GM12878 (cell line): Measurements from ENCODE around the gene SRRM5. TPM values are rescaled to one million over a fixed set of nuclear protein-coding genes. Genes with fewer than 3 reads are reported as not detected.

Source experiments
- ATAC-seq: fragments of 200-7000 bp; cut with Tn5 transposase; 3 replicates; pipeline ENCODE4 v1.9.1; 2020; ENCODE audit warnings: mild to moderate bottlenecking, moderate library complexity
- BruUV-seq: library from RNA; stranded (reverse); fragments of 400-500 nt; replicated peaks from 2 replicates; lab custom pipeline; 2021; lab: Mats Ljungman, UMichigan
- CTCF ChIA-PET: fragments of 300-600 bp; sonication (Branson Sonifier 250); formaldehyde crosslinking; extraction: SDS; loops from one replicate; lab custom pipeline; 2021; ENCODE audit warnings: inconsistent platforms; lab: Yijun Ruan, JAX
- POLR2A ChIA-PET: fragments of 350-600 bp; formaldehyde crosslinking; extraction: SDS; loops from one replicate; lab custom pipeline; 2021; ENCODE audit warnings: inconsistent platforms; lab: Charles Lee
- RAD21 ChIA-PET: fragments of 300-600 bp; sonication (Branson Sonifier 250); formaldehyde crosslinking; loops from one replicate; lab custom pipeline; 2023; ENCODE audit warnings: antibody characterized with exemption; ENCODE audit not compliant: unreplicated experiment; lab: Charles Lee
- SMC1A ChIA-PET: fragments of 300-600 bp; sonication (Branson Sonifier 250); formaldehyde crosslinking; loops from one replicate; lab custom pipeline; 2023; ENCODE audit not compliant: unreplicated experiment, uncharacterized antibody; lab: Charles Lee
- DNase-seq: peaks from one replicate; pipeline ENCODE4 v3.0.0-alpha.2; 2011; ENCODE audit warnings: low read depth, low spot score
- FAIRE-seq: peaks from 3 replicates; lab custom pipeline; 2011; peaks lifted over from hg19 to GRCh38; lab: Jason Lieb, UNC
- H2AFZ ChIP-seq: 2 replicates; pipeline ENCODE4 v1.6.0; 2011; ENCODE audit warnings: low read depth, low read length, control low read depth; ENCODE audit not compliant: control insufficient read depth
- H3K27ac ChIP-seq: 2 replicates; pipeline ENCODE4 v1.5.1; 2011; ENCODE audit warnings: control low read depth; ENCODE audit not compliant: control insufficient read depth, insufficient read depth
- H3K27me3 ChIP-seq, 2 experiments: replicated peaks in 1 of 2; 2 replicates each; pipeline versions ENCODE4 v1.6.0 to v1.6.1; 2011; ENCODE audit warnings: low read length in 1 of 2; ENCODE audit not compliant: control insufficient read depth in 2 of 2, insufficient read depth in 2 of 2
- H3K36me3 ChIP-seq, 2 experiments: 2 replicates each; pipeline ENCODE4 v1.5.1; 2011; ENCODE audit warnings: low read length in 1 of 2; ENCODE audit not compliant: control insufficient read depth in 2 of 2, insufficient read depth in 2 of 2
- H3K4me1 ChIP-seq: 2 replicates; pipeline ENCODE4 v1.6.1; 2011; ENCODE audit warnings: mild to moderate bottlenecking, low read length, moderate library complexity, mixed read lengths; ENCODE audit not compliant: control insufficient read depth, insufficient read depth
- H3K4me2 ChIP-seq: 2 replicates; pipeline ENCODE4 v1.6.0; 2011; ENCODE audit warnings: control low read depth; ENCODE audit not compliant: control insufficient read depth, insufficient read depth
- H3K4me3 ChIP-seq: fragments of 200-600 bp; sonication (generic); 2 replicates; pipeline ENCODE4 v1.5.1; 2016
- H3K79me2 ChIP-seq: 2 replicates; pipeline ENCODE4 v1.6.0; 2011; ENCODE audit warnings: low read length; ENCODE audit not compliant: control insufficient read depth, insufficient read depth
- H3K9ac ChIP-seq: 2 replicates; pipeline ENCODE4 v1.8.0; 2011; ENCODE audit warnings: low read length, control low read depth, mixed read lengths; ENCODE audit not compliant: control insufficient read depth, insufficient read depth
- H3K9me3 ChIP-seq: replicated peaks from 3 replicates; pipeline ENCODE4 v1.5.1; 2011; ENCODE audit warnings: mild to moderate bottlenecking, low read length; ENCODE audit not compliant: control insufficient read depth, insufficient read depth
- H4K20me1 ChIP-seq: 2 replicates; pipeline ENCODE4 v1.6.0; 2011; ENCODE audit not compliant: control insufficient read depth, insufficient read depth
- BRCA1 ChIP-seq: IDR thresholded peaks from 2 replicates; pipeline ENCODE4 v1.6.1; 2011; ENCODE audit warnings: low read depth, low read length, improper control_type of control experiment
- CREM ChIP-seq: IDR thresholded peaks from 2 replicates; pipeline ENCODE4 v1.6.1; 2014; ENCODE audit warnings: antibody characterized with exemption, low read depth
- HDAC6 ChIP-seq: fragments of 200-600 bp; sonication (generic); IDR thresholded peaks from one replicate; pipeline ENCODE4 v1.8.0; 2017; ENCODE audit warnings: antibody characterized with exemption; ENCODE audit not compliant: unreplicated experiment
- JUNB ChIP-seq: IDR thresholded peaks from 2 replicates; pipeline ENCODE4 v1.6.1; 2016; ENCODE audit warnings: antibody characterized with exemption, mild to moderate bottlenecking
- MTA2 ChIP-seq: fragments of 450-650 bp; IDR thresholded peaks from 2 replicates; pipeline ENCODE4 v1.6.1; 2016; ENCODE audit warnings: low read depth, mild to moderate bottlenecking, moderate library complexity
- NR2C2 ChIP-seq: IDR thresholded peaks from 2 replicates; pipeline ENCODE4 v1.6.1; 2011; ENCODE audit warnings: borderline replicate concordance, low read depth; ENCODE audit not compliant: control insufficient read depth, insufficient read length
- ZNF207 ChIP-seq: fragments of 450-650 bp; IDR thresholded peaks from 2 replicates; pipeline ENCODE4 v1.6.1; 2014; ENCODE audit warnings: antibody characterized with exemption, mild to moderate bottlenecking, borderline replicate concordance
- ZSCAN29 ChIP-seq: fragments of 450-650 bp; IDR thresholded peaks from 2 replicates; pipeline ENCODE4 v1.6.1; 2017; ENCODE audit warnings: mild to moderate bottlenecking, moderate library complexity
- WGBS: methylation state at CpG from one replicate; pipeline ENCODE4 v1.1.6; 2016; ENCODE audit warnings: low lambda C conversion rate; ENCODE audit not compliant: insufficient replicate concordance, insufficient coverage; ENCODE audit errors: missing lambda C conversion rate; 5-methylcytosine and 5-hydroxymethylcytosine counted together
- in situ Hi-C: fragments of 300-500 bp; cut with MboI; formaldehyde crosslinking; loops from 9 replicates; pipeline ENCODE4 v1.14.3; 2018; ENCODE audit warnings: mixed read lengths
- intact Hi-C: fragments of 100-400 bp; cut with micrococcal nuclease; formaldehyde crosslinking; loops from one replicate; pipeline ENCODE4 v1.14.2; 2022; ENCODE audit not compliant: unreplicated experiment
- polyA plus RNA-seq, 11 experiments: library from polyadenylated mRNA; depleted of rRNA in 4 of 11; unstranded in 6 of 11; stranded (reverse) in 5 of 11; fragments of >200 nt; fragmentation: Nextera tagmentation in 4 of 11; fragmentation: Illumina TruSeq in 1 of 11; extraction: Ambion mirVana in 4 of 11; extraction: Trizol in 1 of 11; gene quantifications; 1 replicate in 1 of 11; 2 replicates in 10 of 11; pipeline versions ENCODE4 v1.2.1 to v1.2.3, GENCODE V29; 2011 to 2016; ENCODE audit warnings: inconsistent platforms in 2 of 11, missing spikeins in 2 of 11, low read depth in 1 of 11
- total RNA-seq, 4 experiments: library from RNA; depleted of rRNA in 3 of 4; stranded (reverse); fragments of >200 nt in 3 of 4; fragmentation: Illumina TruSeq in 1 of 4; extraction: Trizol in 1 of 4; gene quantifications; 2 replicates each; pipeline versions ENCODE4 v1.2.1 to v1.2.3, GENCODE V29; 2013 to 2021
- TF ChIP-seq, protein P1 (sequence below): IDR thresholded peaks from 2 replicates; pipeline ENCODE4 v1.6.1; 2011; ENCODE audit warnings: borderline replicate concordance, low read depth, mild to moderate bottlenecking, moderate library complexity, low read length; ENCODE audit not compliant: insufficient read depth, poor library complexity, severe bottlenecking
- TF ChIP-seq, protein P2 (sequence below): fragments of 450-650 bp; IDR thresholded peaks from 2 replicates; pipeline ENCODE4 v1.6.1; 2014; ENCODE audit warnings: mild to moderate bottlenecking

SRRM5 gene
- total and polyA plus RNA-seq, 10 of the 15 experiments (the other 5 are each of a cell fraction or from before 2014, with no cell fraction given): 0.06 to 0.38 (median 0.24) TPM; not detected in 2

DNA sequence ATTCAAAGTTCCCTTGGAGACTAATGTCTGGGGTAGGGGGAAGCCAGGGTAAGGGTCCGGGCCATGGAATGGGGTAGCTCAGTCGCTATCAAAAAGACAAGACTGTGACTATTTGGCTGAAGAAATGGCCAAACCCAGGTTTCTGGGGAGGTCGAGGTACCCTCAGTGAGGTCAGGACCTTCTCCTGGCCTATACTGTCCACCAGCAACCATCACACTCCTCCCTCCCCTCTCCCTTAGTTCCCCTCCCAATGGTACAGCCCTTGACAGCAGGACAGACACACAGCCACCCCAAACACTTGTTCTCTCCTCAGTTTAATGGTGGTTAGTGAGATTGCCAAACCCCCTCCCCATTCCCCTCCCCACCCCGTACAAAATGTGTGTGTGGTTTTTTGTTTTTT lies 10.2 kb downstream of the SRRM5 start:
- ATAC-seq: no peak
- no peak for DNase-seq
- H4K20me1 ChIP-seq: no peaks in the 10 kb centered on the region
- no peak for TF ChIP-seq NR2C2
- TF ChIP-seq ZSCAN29: no peak
- TF ChIP-seq MTA2: no peak
- no peak for TF ChIP-seq CREM
- TF ChIP-seq HDAC6: no peak
- TF ChIP-seq, protein P1, sequence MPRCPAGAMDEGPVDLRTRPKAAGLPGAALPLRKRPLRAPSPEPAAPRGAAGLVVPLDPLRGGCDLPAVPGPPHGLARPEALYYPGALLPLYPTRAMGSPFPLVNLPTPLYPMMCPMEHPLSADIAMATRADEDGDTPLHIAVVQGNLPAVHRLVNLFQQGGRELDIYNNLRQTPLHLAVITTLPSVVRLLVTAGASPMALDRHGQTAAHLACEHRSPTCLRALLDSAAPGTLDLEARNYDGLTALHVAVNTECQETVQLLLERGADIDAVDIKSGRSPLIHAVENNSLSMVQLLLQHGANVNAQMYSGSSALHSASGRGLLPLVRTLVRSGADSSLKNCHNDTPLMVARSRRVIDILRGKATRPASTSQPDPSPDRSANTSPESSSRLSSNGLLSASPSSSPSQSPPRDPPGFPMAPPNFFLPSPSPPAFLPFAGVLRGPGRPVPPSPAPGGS: no peak
- TF ChIP-seq ZNF207: no peak
- TF ChIP-seq, protein P2, sequence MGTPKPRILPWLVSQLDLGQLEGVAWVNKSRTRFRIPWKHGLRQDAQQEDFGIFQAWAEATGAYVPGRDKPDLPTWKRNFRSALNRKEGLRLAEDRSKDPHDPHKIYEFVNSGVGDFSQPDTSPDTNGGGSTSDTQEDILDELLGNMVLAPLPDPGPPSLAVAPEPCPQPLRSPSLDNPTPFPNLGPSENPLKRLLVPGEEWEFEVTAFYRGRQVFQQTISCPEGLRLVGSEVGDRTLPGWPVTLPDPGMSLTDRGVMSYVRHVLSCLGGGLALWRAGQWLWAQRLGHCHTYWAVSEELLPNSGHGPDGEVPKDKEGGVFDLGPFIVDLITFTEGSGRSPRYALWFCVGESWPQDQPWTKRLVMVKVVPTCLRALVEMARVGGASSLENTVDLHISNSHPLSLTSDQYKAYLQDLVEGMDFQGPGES: no peak
- no peak for TF ChIP-seq JUNB
- no peak for TF ChIP-seq BRCA1
- no TSS peak for BruUV-seq
- in situ Hi-C loops (no loop called here), intact Hi-C loops (no loop called here)
- ChIA-PET RAD21 (no interaction called here), POLR2A (no interaction called here), CTCF (interaction anchor here (1.5 to 1.9 kb wide), 2 partner anchors 27 to 46 kb away, joined by 3 to 7 read pairs; partner anchors contain the start of gene IRGQ), SMC1A (no interaction called here)
- H3K9me3 ChIP-seq: no peaks in the 10 kb centered on the region
- 47% methylated on average over 4 of the region's 4 CpGs for WGBS
- FAIRE-seq: no peak
- peaks cover 15% of the 10 kb centered on the region for H3K79me2 ChIP-seq
- no peak overlapping the region for H2AFZ ChIP-seq
- H3K27ac ChIP-seq: no peak overlapping the region
- H3K4me2 ChIP-seq: no peak overlapping the region
- no peaks in the 10 kb centered on the region for H3K36me3 ChIP-seq
- H3K27me3 ChIP-seq: no peaks in the 10 kb centered on the region
- no peak overlapping the region for H3K4me3 ChIP-seq
- H3K9ac ChIP-seq: no peak overlapping the region
- H3K4me1 ChIP-seq: peaks cover 6% of the 10 kb centered on the region; the same call in 1 of the 2 replicates
